ENCODE data around the gene ERC1. TPM values are rescaled to one million over a fixed set of nuclear protein-coding genes. Genes with fewer than 3 reads are reported as not detected.

The ERC1 gene
- polyA plus RNA-seq, 2 of the 4 experiments (the other 2 are of a cell fraction), result 14.2 to 20.9 TPM

DNA sequence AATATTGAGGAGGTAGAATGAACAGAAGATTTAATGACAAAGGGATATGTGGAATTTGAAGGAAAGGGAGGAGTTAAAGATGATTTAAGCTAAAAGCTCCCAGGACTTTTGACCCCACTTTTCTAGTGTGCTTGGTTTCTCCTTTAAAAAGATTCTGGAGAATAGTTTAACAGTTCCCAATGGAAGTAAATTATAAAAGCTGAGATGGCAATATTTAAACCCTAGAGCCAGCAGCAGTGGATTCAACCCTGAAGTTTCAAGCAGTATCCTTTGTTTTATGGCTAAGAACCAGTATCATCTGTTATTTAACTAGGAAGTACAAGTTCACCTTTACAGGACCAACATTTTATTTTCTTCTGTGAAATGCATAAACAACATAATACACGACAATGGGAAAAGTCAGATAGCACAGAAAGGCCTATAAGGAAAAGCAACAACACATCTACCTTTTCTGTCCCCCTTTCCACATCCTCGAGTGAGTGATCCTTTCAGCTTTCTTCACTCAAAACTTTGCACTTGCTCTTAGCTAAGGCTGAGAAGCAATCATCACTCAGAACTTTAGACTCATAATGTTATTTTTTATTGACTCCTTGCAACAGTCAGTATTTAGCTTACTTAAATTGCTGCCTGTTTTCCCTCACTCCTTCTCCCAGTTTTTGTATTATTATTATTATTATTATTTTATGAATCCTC lies 338.9 kb downstream of the ERC1 start:
- peak; percentile 56 for FAIRE-seq
- no peak for ATAC-seq
- CTCF ChIA-PET, result no interaction called here
- H3K4me3 ChIP-seq, result no peak overlapping the region
- 84% methylated on average over 2 of the region's 2 CpGs for WGBS (ENCODE audit: missing lambda C conversion rate)
- no peak for DNase-seq (ENCODE audit: low read depth in 1 of 2, low spot score in 1 of 2)
- no peaks in the 10 kb centered on the region for H3K9me3 ChIP-seq
- TF ChIP-seq ESRRA (IDR thresholded peaks at IDR 0.05; ENCODE audit: borderline replicate concordance, low read length), result no peak
- TF ChIP-seq EP300 (IDR thresholded peaks at IDR 0.05), result no peak
- no peak for TF ChIP-seq KDM5A (IDR thresholded peaks at IDR 0.05)
- TF ChIP-seq POLR2AphosphoS2 (conservative IDR thresholded peaks at IDR 0.05; ENCODE audit: low read length), result no peak
- peak; percentile 71 for TF ChIP-seq MAFK (IDR thresholded peaks at IDR 0.05; ENCODE audit: partially characterized antibody)
- no peak overlapping the region for H3K27ac ChIP-seq
- POLR2A ChIA-PET, result no interaction called here
- H3K4me2 ChIP-seq, result no peak overlapping the region
- peaks cover 7% of the 10 kb centered on the region; the same call in 1 of the 3 replicates for H3K4me1 ChIP-seq

DNA sequence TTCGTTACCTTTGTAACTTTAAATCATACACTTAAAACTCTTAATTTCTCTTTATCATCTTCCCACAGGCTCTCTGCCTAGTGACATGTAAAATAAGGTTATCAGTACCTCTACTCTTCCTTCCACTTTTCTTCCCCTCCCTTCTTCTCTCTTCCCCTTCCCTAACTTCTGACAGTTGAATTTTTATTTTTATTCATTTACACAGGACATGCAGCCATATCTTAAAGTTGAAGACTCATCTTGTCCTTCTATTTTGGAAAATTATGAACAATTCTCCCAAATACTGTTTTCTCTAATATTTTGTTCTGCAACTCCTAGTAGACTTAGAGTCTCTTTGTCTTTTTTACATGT lies 339.4 kb downstream of the ERC1 start:
- Histone ChIP-seq H3K9me3 (no peaks in the 10 kb centered on the region), H3K27ac (no peak overlapping the region), H3K4me3 (no peak overlapping the region), H3K4me2 (no peak overlapping the region), H3K4me1 (0 out of 3 replicates have a peak, but pooled peaks cover 4% of the 10 kb centered on the region)
- WGBS (ENCODE audit: missing lambda C conversion rate), result 90% methylated on average over 1 of the region's 1 CpG
- FAIRE-seq (no peak), DNase-seq (ENCODE audit: low read depth in 1 of 2, low spot score in 1 of 2) (no peak), ATAC-seq (no peak)
- CTCF ChIA-PET, result no interaction called here
- TF ChIP-seq FOSL2 (IDR thresholded peaks at IDR 0.05) (no peak), FOSL2 (CRISPR knock-in tag; IDR thresholded peaks at IDR 0.05) (no peak), NPAS2 (CRISPR knock-in tag; IDR thresholded peaks at IDR 0.05; ENCODE audit: borderline replicate concordance) (no peak), KDM5A (IDR thresholded peaks at IDR 0.05) (no peak), ZSCAN20 (CRISPR knock-in tag; IDR thresholded peaks at IDR 0.05) (no peak), MYC (IDR thresholded peaks at IDR 0.05; ENCODE audit: borderline replicate concordance, low read length) (no peak), ZC3H11A (IDR thresholded peaks at IDR 0.05) (no peak), RCOR1 (IDR thresholded peaks at IDR 0.05; ENCODE audit: low read depth, low read length) (no peak), NR3C1 (IDR thresholded peaks at IDR 0.05) (no peak), BHLHE40 (IDR thresholded peaks at IDR 0.05; ENCODE audit: low read depth, low read length) (no peak)
- TF ChIP-seq, protein P1, sequence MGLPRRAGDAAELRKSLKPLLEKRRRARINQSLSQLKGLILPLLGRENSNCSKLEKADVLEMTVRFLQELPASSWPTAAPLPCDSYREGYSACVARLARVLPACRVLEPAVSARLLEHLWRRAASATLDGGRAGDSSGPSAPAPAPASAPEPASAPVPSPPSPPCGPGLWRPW (IDR thresholded peaks at IDR 0.05), result no peak
- TF ChIP-seq, protein P2, sequence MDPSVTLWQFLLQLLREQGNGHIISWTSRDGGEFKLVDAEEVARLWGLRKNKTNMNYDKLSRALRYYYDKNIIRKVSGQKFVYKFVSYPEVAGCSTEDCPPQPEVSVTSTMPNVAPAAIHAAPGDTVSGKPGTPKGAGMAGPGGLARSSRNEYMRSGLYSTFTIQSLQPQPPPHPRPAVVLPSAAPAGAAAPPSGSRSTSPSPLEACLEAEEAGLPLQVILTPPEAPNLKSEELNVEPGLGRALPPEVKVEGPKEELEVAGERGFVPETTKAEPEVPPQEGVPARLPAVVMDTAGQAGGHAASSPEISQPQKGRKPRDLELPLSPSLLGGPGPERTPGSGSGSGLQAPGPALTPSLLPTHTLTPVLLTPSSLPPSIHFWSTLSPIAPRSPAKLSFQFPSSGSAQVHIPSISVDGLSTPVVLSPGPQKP (IDR thresholded peaks at IDR 0.05; ENCODE audit: low read depth, low read length), result no peak
- TF ChIP-seq, protein P3, sequence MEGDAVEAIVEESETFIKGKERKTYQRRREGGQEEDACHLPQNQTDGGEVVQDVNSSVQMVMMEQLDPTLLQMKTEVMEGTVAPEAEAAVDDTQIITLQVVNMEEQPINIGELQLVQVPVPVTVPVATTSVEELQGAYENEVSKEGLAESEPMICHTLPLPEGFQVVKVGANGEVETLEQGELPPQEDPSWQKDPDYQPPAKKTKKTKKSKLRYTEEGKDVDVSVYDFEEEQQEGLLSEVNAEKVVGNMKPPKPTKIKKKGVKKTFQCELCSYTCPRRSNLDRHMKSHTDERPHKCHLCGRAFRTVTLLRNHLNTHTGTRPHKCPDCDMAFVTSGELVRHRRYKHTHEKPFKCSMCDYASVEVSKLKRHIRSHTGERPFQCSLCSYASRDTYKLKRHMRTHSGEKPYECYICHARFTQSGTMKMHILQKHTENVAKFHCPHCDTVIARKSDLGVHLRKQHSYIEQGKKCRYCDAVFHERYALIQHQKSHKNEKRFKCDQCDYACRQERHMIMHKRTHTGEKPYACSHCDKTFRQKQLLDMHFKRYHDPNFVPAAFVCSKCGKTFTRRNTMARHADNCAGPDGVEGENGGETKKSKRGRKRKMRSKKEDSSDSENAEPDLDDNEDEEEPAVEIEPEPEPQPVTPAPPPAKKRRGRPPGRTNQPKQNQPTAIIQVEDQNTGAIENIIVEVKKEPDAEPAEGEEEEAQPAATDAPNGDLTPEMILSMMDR (IDR thresholded peaks at IDR 0.05), result no peak
- POLR2A ChIA-PET, result no interaction called here

DNA sequence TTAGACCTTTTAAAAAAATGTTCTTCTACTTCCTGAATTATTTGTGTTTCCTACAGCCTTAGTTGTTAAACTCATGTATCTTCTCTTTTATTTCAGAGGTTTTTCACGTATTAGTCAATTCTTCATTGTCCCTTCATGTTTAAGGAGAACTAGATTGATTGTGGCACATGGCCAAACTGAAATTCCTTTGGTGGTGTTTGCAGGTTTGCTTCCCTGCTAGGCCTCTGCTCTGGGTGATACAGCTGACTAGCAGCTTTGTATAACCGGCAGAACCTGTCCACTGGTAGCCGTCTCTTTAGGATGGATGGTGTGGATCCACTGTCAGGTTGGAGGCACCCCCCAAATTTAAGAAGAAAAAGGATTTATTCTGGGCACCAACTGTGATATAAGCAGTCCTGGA lies 341.3 kb downstream of the ERC1 start:
- Histone ChIP-seq H3K9me3 (no peaks in the 10 kb centered on the region), H3K4me1 (no peaks in the 10 kb centered on the region), H3K4me2 (no peak overlapping the region), H3K27ac (no peak overlapping the region), H3K4me3 (no peak overlapping the region)
- 86% methylated on average over 3 of the region's 3 CpGs for WGBS (ENCODE audit: missing lambda C conversion rate)
- ChIA-PET POLR2A (no interaction called here), CTCF (interaction anchor here (1.4 kb wide), 1 partner anchor 214 kb away, joined by 3 read pairs; no protein-coding TSS in a partner anchor)
- no peak for DNase-seq (ENCODE audit: low read depth in 1 of 2, low spot score in 1 of 2)
- no peak for FAIRE-seq
- ATAC-seq, result no peak
- TF ChIP-seq, protein P4, sequence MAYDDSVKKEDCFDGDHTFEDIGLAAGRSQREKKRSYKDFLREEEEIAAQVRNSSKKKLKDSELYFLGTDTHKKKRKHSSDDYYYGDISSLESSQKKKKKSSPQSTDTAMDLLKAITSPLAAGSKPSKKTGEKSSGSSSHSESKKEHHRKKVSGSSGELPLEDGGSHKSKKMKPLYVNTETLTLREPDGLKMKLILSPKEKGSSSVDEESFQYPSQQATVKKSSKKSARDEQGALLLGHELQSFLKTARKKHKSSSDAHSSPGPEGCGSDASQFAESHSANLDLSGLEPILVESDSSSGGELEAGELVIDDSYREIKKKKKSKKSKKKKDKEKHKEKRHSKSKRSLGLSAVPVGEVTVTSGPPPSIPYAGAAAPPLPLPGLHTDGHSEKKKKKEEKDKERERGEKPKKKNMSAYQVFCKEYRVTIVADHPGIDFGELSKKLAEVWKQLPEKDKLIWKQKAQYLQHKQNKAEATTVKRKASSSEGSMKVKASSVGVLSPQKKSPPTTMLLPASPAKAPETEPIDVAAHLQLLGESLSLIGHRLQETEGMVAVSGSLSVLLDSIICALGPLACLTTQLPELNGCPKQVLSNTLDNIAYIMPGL (CRISPR knock-in tag; IDR thresholded peaks at IDR 0.05; ENCODE audit: borderline replicate concordance), result no peak
- TF ChIP-seq, protein P5, sequence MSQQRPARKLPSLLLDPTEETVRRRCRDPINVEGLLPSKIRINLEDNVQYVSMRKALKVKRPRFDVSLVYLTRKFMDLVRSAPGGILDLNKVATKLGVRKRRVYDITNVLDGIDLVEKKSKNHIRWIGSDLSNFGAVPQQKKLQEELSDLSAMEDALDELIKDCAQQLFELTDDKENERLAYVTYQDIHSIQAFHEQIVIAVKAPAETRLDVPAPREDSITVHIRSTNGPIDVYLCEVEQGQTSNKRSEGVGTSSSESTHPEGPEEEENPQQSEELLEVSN (IDR thresholded peaks at IDR 0.05; ENCODE audit: borderline replicate concordance, low read depth), result no peak
- TF ChIP-seq CBX8 (IDR thresholded peaks at IDR 0.05) (no peak), RAD21 (conservative IDR thresholded peaks at IDR 0.05 in 1 of 2, IDR thresholded peaks at IDR 0.05 in 1 of 2) (no peak), CBX2 (IDR thresholded peaks at IDR 0.05; ENCODE audit: borderline replicate concordance, low read depth) (no peak), ZNF302 (CRISPR knock-in tag; IDR thresholded peaks at IDR 0.05) (no peak), FOXS1 (CRISPR knock-in tag; IDR thresholded peaks at IDR 0.05) (no peak)
- TF ChIP-seq, protein P6, sequence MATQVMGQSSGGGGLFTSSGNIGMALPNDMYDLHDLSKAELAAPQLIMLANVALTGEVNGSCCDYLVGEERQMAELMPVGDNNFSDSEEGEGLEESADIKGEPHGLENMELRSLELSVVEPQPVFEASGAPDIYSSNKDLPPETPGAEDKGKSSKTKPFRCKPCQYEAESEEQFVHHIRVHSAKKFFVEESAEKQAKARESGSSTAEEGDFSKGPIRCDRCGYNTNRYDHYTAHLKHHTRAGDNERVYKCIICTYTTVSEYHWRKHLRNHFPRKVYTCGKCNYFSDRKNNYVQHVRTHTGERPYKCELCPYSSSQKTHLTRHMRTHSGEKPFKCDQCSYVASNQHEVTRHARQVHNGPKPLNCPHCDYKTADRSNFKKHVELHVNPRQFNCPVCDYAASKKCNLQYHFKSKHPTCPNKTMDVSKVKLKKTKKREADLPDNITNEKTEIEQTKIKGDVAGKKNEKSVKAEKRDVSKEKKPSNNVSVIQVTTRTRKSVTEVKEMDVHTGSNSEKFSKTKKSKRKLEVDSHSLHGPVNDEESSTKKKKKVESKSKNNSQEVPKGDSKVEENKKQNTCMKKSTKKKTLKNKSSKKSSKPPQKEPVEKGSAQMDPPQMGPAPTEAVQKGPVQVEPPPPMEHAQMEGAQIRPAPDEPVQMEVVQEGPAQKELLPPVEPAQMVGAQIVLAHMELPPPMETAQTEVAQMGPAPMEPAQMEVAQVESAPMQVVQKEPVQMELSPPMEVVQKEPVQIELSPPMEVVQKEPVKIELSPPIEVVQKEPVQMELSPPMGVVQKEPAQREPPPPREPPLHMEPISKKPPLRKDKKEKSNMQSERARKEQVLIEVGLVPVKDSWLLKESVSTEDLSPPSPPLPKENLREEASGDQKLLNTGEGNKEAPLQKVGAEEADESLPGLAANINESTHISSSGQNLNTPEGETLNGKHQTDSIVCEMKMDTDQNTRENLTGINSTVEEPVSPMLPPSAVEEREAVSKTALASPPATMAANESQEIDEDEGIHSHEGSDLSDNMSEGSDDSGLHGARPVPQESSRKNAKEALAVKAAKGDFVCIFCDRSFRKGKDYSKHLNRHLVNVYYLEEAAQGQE (IDR thresholded peaks at IDR 0.05), result no peak
